Iris pigment epithelial cell (primary cell): ENCODE data around the gene PALM2AKAP2.

Experiments used
- DNase-seq: peaks from one replicate; pipeline ENCODE4 v3.0.0-alpha.2; 2011; ENCODE audit warnings: low read depth

PALM2AKAP2 gene

GRCh38 chr9:109779711-109780452 is at the start of gene PALM2AKAP2:
TSS of gene PALM2AKAP2 (plus strand) at chr9:109780198. CDS start at chr9:109780489, 291 bp downstream.
- peak; percentile 51 for DNase-seq

DNA sequence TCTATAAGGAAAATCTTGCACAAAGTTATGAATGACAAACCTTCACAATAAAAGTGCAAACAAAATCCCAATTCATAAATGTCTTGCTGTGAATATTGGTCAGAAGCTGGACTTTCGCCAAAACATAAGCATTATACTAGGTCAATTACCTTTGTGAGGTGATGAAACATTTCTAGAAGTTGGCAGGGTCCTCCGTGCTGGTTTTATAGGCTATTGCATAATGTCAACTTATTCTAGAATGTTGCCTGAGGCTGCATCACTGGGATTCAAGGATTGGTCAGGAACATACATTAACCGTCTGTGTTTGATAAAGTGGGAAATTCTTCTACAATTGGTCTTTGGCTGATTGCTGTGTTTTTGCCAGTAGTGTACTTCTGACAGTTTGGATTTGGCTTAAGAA is 49.8 kb upstream of the PALM2AKAP2 start:
- DNase-seq, result no peak

GRCh38 chr9:109733690-109734089 is 46.3 kb upstream of the PALM2AKAP2 start:
- peak; percentile 78 for DNase-seq

- no peak for DNase-seq
These were observed 45.2 kb upstream of the PALM2AKAP2 start for GRCh38 chr9:109734814-109735213.

DNA sequence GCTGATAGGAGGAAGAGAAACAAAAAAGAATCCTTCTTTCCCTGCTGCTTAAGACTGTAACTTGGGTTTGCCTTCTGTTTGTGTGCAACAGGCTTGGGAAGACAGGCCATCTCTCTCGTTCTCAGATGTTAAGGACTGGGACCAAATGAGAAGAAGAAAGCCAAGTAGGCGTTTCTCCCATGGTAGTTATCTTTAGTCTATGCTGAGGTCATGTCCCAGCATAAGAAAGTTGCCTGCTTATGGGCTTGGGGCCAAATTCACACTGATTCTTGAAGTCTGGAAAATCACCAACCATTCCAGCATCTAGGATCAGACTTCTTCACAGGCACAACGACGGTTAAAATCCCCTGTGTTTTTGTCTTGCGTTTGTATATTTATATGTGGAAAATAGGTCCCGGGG is 44.2 kb upstream of the PALM2AKAP2 start:
- DNase-seq, result no peak

DNA sequence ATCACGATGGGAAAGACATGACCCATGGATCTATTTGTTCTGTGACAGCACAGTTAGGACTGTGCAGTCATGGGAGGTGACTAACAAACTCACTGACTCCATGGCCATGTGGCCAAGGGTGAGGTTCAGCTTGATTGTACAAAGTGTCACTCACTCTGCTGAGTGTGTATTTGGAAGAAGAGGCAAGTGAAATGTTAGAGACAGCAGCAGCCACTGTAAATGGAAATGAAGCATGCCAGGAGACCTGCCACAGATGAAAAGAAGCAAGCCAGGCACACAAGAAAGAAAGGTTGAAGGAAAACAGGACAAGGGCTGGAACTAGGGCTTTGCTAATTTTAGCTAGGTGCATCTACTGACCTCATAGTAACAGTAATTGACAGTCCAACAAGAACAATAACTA is 42.7 kb upstream of the PALM2AKAP2 start:
- no peak for DNase-seq

DNA sequence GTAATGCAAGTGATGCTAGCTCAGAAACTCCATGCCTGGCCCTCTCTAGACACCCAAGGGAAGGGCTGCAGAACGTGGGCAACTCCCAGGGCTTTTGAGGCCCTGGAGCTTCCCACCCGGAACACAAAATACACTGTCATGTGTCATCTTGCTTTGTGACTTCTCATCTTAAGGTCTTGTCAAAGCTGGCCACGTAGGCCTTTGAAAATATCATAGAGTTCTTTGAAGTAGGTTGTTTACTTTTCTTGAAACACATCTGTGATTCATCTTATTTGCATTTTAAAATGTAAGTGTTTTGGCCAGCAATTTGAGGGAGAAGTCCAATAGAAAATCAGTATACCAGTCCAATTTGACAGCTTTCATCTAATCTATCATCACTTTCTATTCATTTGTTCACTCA is 40.2 kb upstream of the PALM2AKAP2 start:
- DNase-seq, result no peak

- no peak for DNase-seq
These were observed 37.1 kb upstream of the PALM2AKAP2 start for GRCh38 chr9:109742776-109743348.

DNA sequence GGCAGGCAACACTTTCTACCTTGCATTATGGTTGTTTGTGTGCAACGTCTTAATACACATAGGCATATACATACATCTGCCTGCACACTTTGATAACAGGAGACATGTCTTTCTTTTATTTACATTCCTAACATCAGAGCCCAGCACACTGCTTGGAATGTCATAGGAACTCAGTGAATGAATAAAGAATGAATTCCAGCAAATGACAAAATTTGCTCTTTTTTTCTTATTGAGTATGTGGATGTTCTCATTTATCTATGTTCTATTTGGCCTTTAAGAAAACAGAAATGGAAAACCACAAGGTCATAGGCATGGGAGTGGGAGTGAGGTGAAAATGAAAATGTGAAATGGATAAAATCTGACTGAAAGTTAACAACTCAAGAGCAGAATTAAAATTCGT is 36.3 kb upstream of the PALM2AKAP2 start:
- no peak for DNase-seq

DNA sequence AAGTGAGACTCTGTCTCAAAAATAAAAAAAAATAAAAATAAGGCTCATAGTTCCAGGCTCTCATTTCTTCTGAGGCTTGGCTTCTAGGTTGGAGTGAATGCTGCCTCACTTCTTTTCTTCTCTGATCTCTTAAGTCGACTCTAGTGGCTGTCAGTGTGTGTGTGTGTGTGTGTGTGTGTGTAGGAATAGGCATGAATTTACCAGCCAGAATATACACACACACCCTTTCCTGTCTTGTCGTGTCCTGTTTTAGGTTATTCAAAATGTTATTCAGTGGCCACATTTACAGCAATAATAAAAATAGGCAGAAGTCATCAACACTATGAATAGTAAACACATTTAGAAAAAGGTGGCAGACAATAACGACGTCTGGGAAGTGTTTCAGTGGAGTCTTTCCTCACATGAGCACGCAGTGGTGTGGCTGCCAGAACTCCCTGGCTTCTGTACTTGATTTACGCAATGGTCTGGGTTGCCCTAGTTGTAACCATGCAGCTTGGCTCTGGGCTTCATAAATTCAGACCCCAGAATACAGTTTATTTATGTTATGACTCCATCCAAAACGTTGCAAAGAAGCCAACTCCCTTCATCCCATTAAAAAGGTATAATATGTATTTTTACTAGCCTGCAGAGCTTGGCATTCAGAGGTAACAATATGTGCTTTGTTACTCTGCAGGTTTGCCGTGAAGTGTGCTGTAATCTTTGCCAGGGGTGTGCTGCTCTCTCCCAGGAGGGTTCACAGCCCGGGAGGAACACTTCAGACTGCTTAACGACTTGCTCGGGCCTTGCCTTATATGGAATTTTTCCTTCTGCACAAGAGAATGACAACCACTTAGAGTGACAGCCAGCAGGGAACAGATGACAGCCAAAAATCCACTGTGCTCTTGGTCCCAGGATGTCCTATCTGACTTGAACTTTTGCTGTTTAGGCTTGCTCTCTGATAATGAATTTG is 34.4 kb upstream of the PALM2AKAP2 start:
- DNase-seq, result no peak

- no peak for DNase-seq
These were observed 28.7 kb upstream of the PALM2AKAP2 start for GRCh38 chr9:109751253-109751652.

GRCh38 chr9:109753308-109753707 is 26.7 kb upstream of the PALM2AKAP2 start:
- DNase-seq, result no peak

DNA sequence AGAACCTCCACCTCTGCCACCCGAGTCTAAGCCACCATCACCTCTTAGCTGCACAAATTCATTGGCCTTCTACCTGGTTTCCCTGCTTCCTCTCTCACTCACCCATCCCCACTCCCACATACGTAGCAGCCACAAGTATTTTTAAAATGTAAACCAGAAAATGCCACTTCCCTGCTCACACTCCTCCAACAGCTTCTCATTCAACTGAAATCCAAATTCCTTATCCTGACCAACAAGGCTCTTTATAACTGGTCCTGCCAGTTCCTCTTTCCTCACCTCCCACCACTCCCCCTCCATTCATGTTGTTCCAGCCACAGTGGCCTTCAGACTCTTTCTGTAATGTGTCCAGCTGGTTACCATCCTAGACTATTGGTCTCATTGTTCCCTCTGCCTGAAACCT is 25.0 kb upstream of the PALM2AKAP2 start:
- DNase-seq, result no peak

DNA sequence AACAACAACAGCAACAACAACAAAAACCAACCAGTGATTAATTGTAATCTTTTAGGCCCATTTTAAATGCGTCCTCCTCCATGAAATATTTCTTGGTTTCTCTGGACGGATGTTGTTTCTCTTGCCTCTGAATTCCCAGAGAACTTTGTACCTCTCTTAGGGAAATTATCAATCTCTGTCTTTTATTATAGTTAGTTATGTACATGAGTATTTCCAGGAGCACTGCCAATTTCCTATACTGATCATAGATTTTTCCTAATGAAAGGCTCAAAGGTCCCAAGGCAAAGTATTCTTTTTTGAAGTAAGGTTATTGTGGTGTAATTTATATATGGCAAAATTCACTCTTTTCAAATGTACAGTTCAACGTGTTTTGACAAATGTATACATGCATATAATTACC is 20.4 kb upstream of the PALM2AKAP2 start:
- no peak for DNase-seq

DNA sequence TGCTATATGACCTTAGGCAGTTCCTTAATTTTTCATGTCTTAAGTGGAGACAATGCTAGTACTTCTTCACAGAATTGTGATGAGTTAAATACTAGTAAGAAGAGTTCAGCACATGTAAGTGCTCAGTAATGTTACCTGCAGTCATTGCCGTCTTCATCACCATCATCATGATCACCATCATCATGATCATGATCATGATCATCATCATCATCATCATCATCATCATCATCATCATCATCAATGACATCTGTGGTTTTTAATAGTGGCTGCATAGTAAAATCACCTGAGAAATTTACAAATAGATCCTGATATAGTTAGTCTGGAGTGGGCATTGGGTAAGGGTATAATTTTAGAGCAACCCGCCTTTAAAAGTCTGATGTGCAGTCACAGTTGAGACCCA is 14.7 kb upstream of the PALM2AKAP2 start:
- DNase-seq, result no peak

DNA sequence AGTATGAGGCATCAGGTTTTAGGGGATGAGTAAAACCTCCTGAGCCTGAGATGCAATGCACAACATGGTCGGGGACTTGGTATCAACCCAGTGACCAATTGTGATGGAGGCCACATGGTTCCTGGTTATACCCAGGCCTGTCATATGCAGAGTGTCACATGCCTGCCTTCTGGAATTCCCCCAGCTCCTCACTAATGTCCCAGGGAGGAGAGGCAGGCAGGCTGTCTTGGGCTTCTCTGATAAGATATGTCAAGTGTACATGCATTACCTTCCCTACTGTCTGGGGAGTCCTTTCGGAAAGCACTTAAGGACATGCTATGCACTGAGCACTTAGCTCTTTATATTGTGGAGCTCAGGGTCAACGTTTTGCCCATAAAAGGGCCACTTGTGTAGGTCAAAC is 14.2 kb upstream of the PALM2AKAP2 start:
- DNase-seq, result no peak

DNA sequence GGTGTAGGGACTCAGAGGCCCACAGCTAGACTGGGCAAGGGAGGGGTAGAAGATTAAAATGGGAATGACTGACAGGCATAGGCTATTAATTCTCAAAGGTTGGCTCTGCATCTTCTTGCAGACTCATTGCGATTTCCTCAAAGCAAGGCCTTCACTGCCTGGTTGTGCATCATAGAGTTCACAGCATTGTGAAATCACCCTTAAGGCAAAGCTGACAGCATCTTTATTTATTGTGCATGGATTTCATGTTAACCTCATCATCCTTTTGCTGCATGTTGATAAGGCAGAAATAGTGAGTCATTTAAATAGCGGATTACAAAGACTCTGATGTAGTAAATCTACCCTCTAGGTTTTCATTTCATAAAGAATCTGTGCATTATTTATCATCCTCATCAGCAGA is 13.6 kb upstream of the PALM2AKAP2 start:
- DNase-seq, result peak; percentile 97

- no peak for DNase-seq
These were observed 12.6 kb upstream of the PALM2AKAP2 start for GRCh38 chr9:109767404-109767803.

- no peak for DNase-seq
These were observed 12.2 kb upstream of the PALM2AKAP2 start for GRCh38 chr9:109767814-109768213.

- no peak for DNase-seq
These were observed 10.7 kb upstream of the PALM2AKAP2 start for GRCh38 chr9:109769250-109769649.

GRCh38 chr9:109770101-109770500 is 9.9 kb upstream of the PALM2AKAP2 start:
- DNase-seq, result no peak

GRCh38 chr9:109771087-109771486 is 8.9 kb upstream of the PALM2AKAP2 start:
- DNase-seq, result peak; percentile 46
